H1 (cell line): Measurements from ENCODE around the gene ARTN. TPM values are rescaled to one million over a fixed set of nuclear protein-coding genes. Genes with fewer than 3 reads are reported as not detected.

Source experiments
- CTCF ChIA-PET: fragments of 300-600 bp; sonication (Branson Sonifier 250); formaldehyde crosslinking; loops from one replicate; lab custom pipeline; 2021; ENCODE audit not compliant: partially characterized antibody; lab: Charles Lee
- POLR2A ChIA-PET: fragments of 300-600 bp; sonication (Branson Sonifier 250); formaldehyde crosslinking; loops from one replicate; lab custom pipeline; 2021; ENCODE audit warnings: inconsistent platforms; ENCODE audit not compliant: partially characterized antibody; lab: Charles Lee
- DNase-seq, 2 experiments: peaks; one replicate each; pipeline versions ENCODE4 v3.0.0 to v3.0.0-alpha.2; 2010 to 2022; ENCODE audit warnings: low spot score in 2 of 2, low read depth in 1 of 2, mixed read lengths in 1 of 2
- FAIRE-seq: peaks from 2 replicates; lab custom pipeline; 2011; peaks lifted over from hg19 to GRCh38; lab: Jason Lieb, UNC
- H2AFZ ChIP-seq: 2 replicates; pipeline ENCODE4 v1.8.1; 2012; ENCODE audit warnings: low read length, inconsistent platforms
- H2AK5ac ChIP-seq: 2 replicates; pipeline ENCODE4 v1.6.1; 2013; ENCODE audit warnings: low read depth, low read length
- H2BK120ac ChIP-seq: replicated peaks from 2 replicates; pipeline ENCODE3; 2013; ENCODE audit warnings: low read depth, low read length, inconsistent platforms
- H2BK12ac ChIP-seq: 2 replicates; pipeline ENCODE4 v1.6.1; 2013; ENCODE audit warnings: low read depth, low read length
- H2BK15ac ChIP-seq: 2 replicates; pipeline ENCODE4 v1.6.1; 2013; ENCODE audit warnings: low read length
- H2BK20ac ChIP-seq: 2 replicates; pipeline ENCODE4 v1.6.1; 2013; ENCODE audit warnings: low read length
- H2BK5ac ChIP-seq: 2 replicates; pipeline ENCODE4 v1.6.1; 2013; ENCODE audit warnings: low read depth, low read length
- H3K14ac ChIP-seq: 2 replicates; pipeline ENCODE4 v1.6.1; 2013; ENCODE audit warnings: inconsistent platforms; ENCODE audit not compliant: insufficient read length
- H3K18ac ChIP-seq: 2 replicates; pipeline ENCODE4 v1.6.1; 2013; ENCODE audit warnings: low read length; ENCODE audit errors: extremely low read depth
- H3K23ac ChIP-seq: 2 replicates; pipeline ENCODE4 v1.6.1; 2013; ENCODE audit warnings: inconsistent platforms; ENCODE audit not compliant: insufficient read length
- H3K23me2 ChIP-seq: 2 replicates; pipeline ENCODE4 v1.6.1; 2013; ENCODE audit warnings: low read depth, low read length
- H3K27ac ChIP-seq: 2 replicates; pipeline ENCODE4 v1.6.1; 2011; ENCODE audit warnings: low read depth, low read length, inconsistent platforms
- H3K27me3 ChIP-seq, 4 experiments: replicated peaks in 1 of 4; 1 replicate in 1 of 4; 2 replicates in 3 of 4; pipeline versions ENCODE4 v1.6.1 to v1.8.1; 2011 to 2013; ENCODE audit warnings: low read length in 3 of 4, mild to moderate bottlenecking in 3 of 4, inconsistent platforms in 2 of 4, mixed read lengths in 2 of 4, moderate library complexity in 1 of 4; ENCODE audit not compliant: control insufficient read depth in 3 of 4, insufficient read depth in 3 of 4; ENCODE audit errors: extremely low read depth in 1 of 4
- H3K36me3 ChIP-seq, 4 experiments: 2 replicates each; pipeline versions ENCODE4 v1.6.1 to v1.8.1; 2011 to 2013; ENCODE audit warnings: mild to moderate bottlenecking in 4 of 4, low read length in 3 of 4, moderate library complexity in 2 of 4, control low read depth in 1 of 4, inconsistent platforms in 1 of 4; ENCODE audit not compliant: insufficient read depth in 4 of 4, control insufficient read depth in 2 of 4
- H3K4ac ChIP-seq: replicated peaks from 2 replicates; pipeline ENCODE3; 2013; ENCODE audit warnings: low read length, low read depth, mixed read lengths, inconsistent platforms; ENCODE audit not compliant: insufficient read length
- H3K4me1 ChIP-seq, 4 experiments: replicated peaks in 1 of 4; 1 replicate in 1 of 4; 2 replicates in 3 of 4; pipeline versions ENCODE4 v1.6.1 to v1.8.1; 2011 to 2013; ENCODE audit warnings: low read length in 3 of 4, inconsistent platforms in 2 of 4, mixed read lengths in 1 of 4; ENCODE audit not compliant: insufficient read depth in 4 of 4, control insufficient read depth in 3 of 4
- H3K4me2 ChIP-seq, 2 experiments: 2 replicates each; pipeline versions ENCODE4 v1.6.1 to v1.8.1; 2011 to 2013; ENCODE audit warnings: low read depth in 2 of 2, low read length in 2 of 2, control low read depth in 1 of 2, inconsistent platforms in 1 of 2, mild to moderate bottlenecking in 1 of 2; ENCODE audit not compliant: insufficient read depth in 1 of 2
- H3K4me3 ChIP-seq, 4 experiments: fragments of 200-600, 300-600 bp in 1 of 4; sonication (generic), shearing (Covaris generic), sonication (Bioruptor Twin) in 1 of 4; 2 replicates each; pipeline versions ENCODE4 v1.5.1 to v1.8.1; 2011 to 2016; ENCODE audit warnings: low read length in 4 of 4, low read depth in 3 of 4, control low read depth in 2 of 4, inconsistent platforms in 2 of 4, mild to moderate bottlenecking in 2 of 4, mixed read lengths in 1 of 4, moderate library complexity in 1 of 4; ENCODE audit not compliant: insufficient read depth in 2 of 4; ENCODE audit errors: extremely low read depth in 1 of 4
- H3K56ac ChIP-seq: replicated peaks from 2 replicates; pipeline ENCODE3; 2013; ENCODE audit warnings: low read depth, mild to moderate bottlenecking, mixed read lengths, low read length, inconsistent platforms; ENCODE audit not compliant: insufficient read length
- H3K79me1 ChIP-seq: 2 replicates; pipeline ENCODE4 v1.6.1; 2013; ENCODE audit warnings: low read depth, low read length, control low read depth
- H3K79me2 ChIP-seq, 2 experiments: 2 replicates each; pipeline versions ENCODE4 v1.6.1 to v1.8.1; 2012 to 2013; ENCODE audit warnings: low read length in 2 of 2, mild to moderate bottlenecking in 2 of 2, inconsistent platforms in 1 of 2; ENCODE audit not compliant: insufficient read depth in 2 of 2, control insufficient read depth in 1 of 2
- H3K9ac ChIP-seq, 4 experiments: replicated peaks in 1 of 4; 1 replicate in 1 of 4; 2 replicates in 3 of 4; pipeline versions ENCODE4 v1.6.1 to v1.8.1; 2011 to 2013; ENCODE audit warnings: low read depth in 3 of 4, low read length in 3 of 4, control low read depth in 2 of 4, mild to moderate bottlenecking in 2 of 4, moderate library complexity in 2 of 4, inconsistent platforms in 1 of 4; ENCODE audit errors: extremely low read depth in 1 of 4
- H3K9me3 ChIP-seq, 2 experiments: 2 replicates each; pipeline versions ENCODE4 v1.6.1 to v1.8.1; 2012 to 2013; ENCODE audit warnings: mild to moderate bottlenecking in 2 of 2, moderate library complexity in 2 of 2, control low read depth in 1 of 2, inconsistent platforms in 1 of 2, low read depth in 1 of 2, low read length in 1 of 2, mixed read lengths in 1 of 2; ENCODE audit not compliant: insufficient read depth in 2 of 2
- H4K20me1 ChIP-seq, 2 experiments: replicated peaks in 1 of 2; 2 replicates each; pipeline versions ENCODE3 to v1.8.1; 2011 to 2013; ENCODE audit warnings: inconsistent platforms in 2 of 2, low read length in 2 of 2, mild to moderate bottlenecking in 1 of 2; ENCODE audit not compliant: insufficient read depth in 2 of 2, control insufficient read depth in 1 of 2
- H4K5ac ChIP-seq: 2 replicates; pipeline ENCODE4 v1.6.1; 2013; ENCODE audit warnings: low read length, low read depth, mixed read lengths, inconsistent platforms; ENCODE audit not compliant: insufficient read length
- H4K8ac ChIP-seq: 2 replicates; pipeline ENCODE4 v1.8.0; 2013; ENCODE audit warnings: mild to moderate bottlenecking, moderate library complexity, low read length, inconsistent platforms; ENCODE audit not compliant: insufficient read depth; ENCODE audit errors: extremely low read depth
- H4K91ac ChIP-seq: replicated peaks from 2 replicates; pipeline ENCODE3; 2013; ENCODE audit warnings: low read length, mixed read lengths, inconsistent platforms; ENCODE audit not compliant: insufficient read length
- ASH2L ChIP-seq: fragments of 200-600, 300-600 bp; sonication (generic); IDR thresholded peaks from one replicate; pipeline ENCODE4 v1.7.1; 2017; ENCODE audit warnings: low read length
- ATF3 ChIP-seq: IDR thresholded peaks from 2 replicates; pipeline ENCODE4 v1.6.1; 2011; ENCODE audit warnings: low read depth, mild to moderate bottlenecking, low read length; ENCODE audit not compliant: insufficient read depth
- CHD2 ChIP-seq: IDR thresholded peaks from 2 replicates; pipeline ENCODE4 v1.6.1; 2012; ENCODE audit warnings: low read length, improper control_type of control experiment
- E2F6 ChIP-seq: IDR thresholded peaks from 2 replicates; pipeline ENCODE4 v1.6.1; 2012; ENCODE audit warnings: inconsistent platforms
- KDM4A ChIP-seq: IDR thresholded peaks from one replicate; pipeline ENCODE4 v1.7.1; 2012; ENCODE audit warnings: low read depth, mild to moderate bottlenecking, moderate library complexity, low read length, inconsistent platforms; ENCODE audit not compliant: severe bottlenecking
- PHF8 ChIP-seq: fragments of 200-600 bp; sonication (generic); conservative IDR thresholded peaks from 2 replicates; pipeline ENCODE4 v1.7.1; 2012; ENCODE audit warnings: low read depth, mild to moderate bottlenecking, inconsistent platforms, low read length, moderate library complexity
- POLR2A ChIP-seq, 2 experiments: IDR thresholded peaks; 1 replicate in 1 of 2; 2 replicates in 1 of 2; pipeline ENCODE4 v1.6.1; 2011; ENCODE audit warnings: low read depth in 2 of 2, low read length in 2 of 2, mild to moderate bottlenecking in 2 of 2; ENCODE audit errors: control extremely low read depth in 1 of 2
- SIN3A ChIP-seq, 2 experiments: IDR thresholded peaks in 1 of 2; conservative IDR thresholded peaks in 1 of 2; 2 replicates each; pipeline ENCODE4 v1.6.1; 2011 to 2012; ENCODE audit warnings: low read length in 2 of 2, improper control_type of control experiment in 1 of 2, low read depth in 1 of 2, mild to moderate bottlenecking in 1 of 2
- WGBS, 2 experiments: shearing (Covaris generic) in 1 of 2; methylation state at CpG; one replicate each; pipeline versions ENCODE4 v1.1.6 to v1.1.7; 2013 to 2015; ENCODE audit warnings: low lambda C conversion rate in 2 of 2, mixed read lengths in 2 of 2, inconsistent platforms in 1 of 2, low coverage in 1 of 2, missing lambda C conversion rate in 1 of 2; ENCODE audit not compliant: insufficient replicate concordance in 2 of 2, insufficient coverage in 1 of 2, insufficient read length in 1 of 2; ENCODE audit errors: extremely low coverage in 1 of 2, missing lambda C conversion rate in 1 of 2; 5-methylcytosine and 5-hydroxymethylcytosine counted together
- polyA plus RNA-seq, 7 experiments: library from polyadenylated mRNA; depleted of rRNA in 3 of 7; stranded (reverse) in 5 of 7; unstranded in 2 of 7; fragments of >200 nt in 5 of 7; fragments of 200-250 nt in 2 of 7; gene quantifications; 1 replicate in 5 of 7; 2 replicates in 1 of 7; 4 replicates in 1 of 7; pipeline versions ENCODE4 v1.2.1 to v1.2.3, GENCODE V29; 2011 to 2013; ENCODE audit warnings: missing spikeins in 2 of 7, mixed read lengths in 2 of 7
- total RNA-seq: library from RNA; stranded (reverse); fragmentation: NEBNext Ultra II Directional; extraction: Animal tissue kit (Norgen Biotek cat#: 25700); gene quantifications from 2 replicates; pipeline ENCODE4 v1.2.1, GENCODE V29; 2021

ARTN gene
- total and polyA plus RNA-seq, 2 of the 8 experiments (the other 6 are each of a cell fraction or from before 2014, with no cell fraction given) = 13.5 to 22.7 TPM

GRCh38 chr1:43978551-43979260, 45.1 kb downstream of the ARTN start, which contains the start of gene B4GALT2:
B4GALT2 (plus strand) TSS chr1:43979210; CDS start chr1:43981161, 1,951 bp downstream.
- Histone ChIP-seq H3K79me1 (peaks cover 28% of the 10 kb centered on the region), H3K18ac (peak within 1 kb of the TSS; percentile 78), H2BK5ac (peak within 1 kb of the TSS; percentile 71; the same call in 1 of the 2 replicates), H4K8ac (peak within 1 kb of the TSS; percentile 89), H3K4ac (peak within 1 kb of the TSS; percentile 83), H3K14ac (peak within 1 kb of the TSS; percentile 5), H3K56ac (peak within 1 kb of the TSS; percentile 5), H2BK20ac (no peak within 1 kb of the TSS), H2BK15ac (0 out of 2 replicates have a peak within 1 kb of the TSS, but pooled peaks have one; percentile 61), H2AK5ac (peak within 1 kb of the TSS; percentile 45; the same call in 1 of the 2 replicates), H3K9me3 (no peaks in the 10 kb centered on the region), H3K79me2 (peaks cover 0 to 24% of the 10 kb centered on the region in 2 experiments; a peak in 2 of 4 replicates), H3K27me3 (no peaks in the 10 kb centered on the region), H3K4me1 (peaks cover 4 to 19% (median 15%) of the 10 kb centered on the region in 4 experiments), H2BK120ac (peak within 1 kb of the TSS; percentile 52), H3K23me2 (peaks cover 27% of the 10 kb centered on the region), H4K20me1 (peaks cover 2 to 32% of the 10 kb centered on the region in 2 experiments), H3K23ac (no peak within 1 kb of the TSS), H3K4me2 (peak within 1 kb of the TSS; percentile 61 to 88)
- FAIRE-seq (no peak), DNase-seq (peak in 1 of 2 experiments; percentile 75)
- POLR2A ChIA-PET = interaction anchor here (0.7 to 12.9 kb wide), 8 partner anchors 8 to 71 kb away, joined by 3 to 189 read pairs (median 6); partner anchors contain the start of gene CCDC24
- 14% methylated on average over 15 of the region's 54 CpGs; no CpG with 5 or more reads in 1 of the 2 experiments for WGBS, 2 experiments
- TF ChIP-seq CHD2 = no peak
- peak in 1 of 2 experiments; percentile 57; a peak in 2 of 3 replicates for TF ChIP-seq POLR2A (IDR thresholded peaks at IDR 0.05; ENCODE audit: control extremely low read depth in 1 of 2, low read depth in 2 of 2, low read length in 2 of 2)
- no peak for TF ChIP-seq E2F6
- TF ChIP-seq ASH2L = peak; percentile 38
- peak; percentile 22 to 73; a peak in 1 of 4 replicates for TF ChIP-seq SIN3A (conservative IDR thresholded peaks at IDR 0.05 in 1 of 2, IDR thresholded peaks at IDR 0.05 in 1 of 2; ENCODE audit: low read depth in 1 of 2, low read length in 2 of 2)
- TF ChIP-seq PHF8 = peak; percentile 49; the same call in 1 of the 2 replicates
- TF ChIP-seq ATF3 = no peak
- peak; percentile 84 for TF ChIP-seq KDM4A
- TF ChIP-seq, all 59 proteins: peak for 5
- CTCF ChIA-PET = interaction anchor here (0.7 to 5.0 kb wide), 5 partner anchors 10 to 56 kb away, joined by 3 to 34 read pairs (median 5); partner anchors contain the start of gene CCDC24
- peak within 1 kb of the TSS; percentile 56 to 87 (median 78) for H3K9ac ChIP-seq
- H3K36me3 ChIP-seq = peaks cover 2 to 23% (median 15%) of the 10 kb centered on the region in 4 experiments; a peak in 5 of 8 replicates
- H4K91ac ChIP-seq = peak within 1 kb of the TSS; percentile 63
- H4K5ac ChIP-seq = no peak within 1 kb of the TSS
- H2AFZ ChIP-seq = no peak within 1 kb of the TSS; the same call in 1 of the 2 replicates
- H3K4me3 ChIP-seq = peak within 1 kb of the TSS; percentile 71 to 90 (median 76)
- no peak within 1 kb of the TSS for H3K27ac ChIP-seq
- H2BK12ac ChIP-seq = peak within 1 kb of the TSS; percentile 30; the same call in 1 of the 2 replicates
